HG03060 (cell line): ENCODE data around the gene CHST8.
"Not testable (repeated sequence)": the region's sequence is repeated elsewhere in the genome, so short reads cannot be mapped to it uniquely, and the experiment has no call there.

Experiments
- ATAC-seq: cut with Tn5 transposase; IDR thresholded peaks from one replicate; pipeline ENCODE4 v1.9.1; 2021; ENCODE audit warnings: low read depth, moderate number of reproducible peaks; ENCODE audit not compliant: unreplicated experiment

Gene CHST8

GRCh38 chr19:33616857-33617256 is 4.9 kb upstream of the CHST8 start:
- no peak for ATAC-seq

GRCh38 chr19:33618363-33618762 is 3.4 kb upstream of the CHST8 start:
- not testable (repeated sequence) for ATAC-seq

GRCh38 chr19:33618884-33619283 is 2.9 kb upstream of the CHST8 start:
- ATAC-seq, result no peak

- ATAC-seq, result no peak
Measured at GRCh38 chr19:33620611-33621010, 1.1 kb upstream of the CHST8 start.

GRCh38 chr19:33621065-33621785 is 528 bp upstream of the CHST8 start:
- no peak for ATAC-seq

GRCh38 chr19:33622505-33622808 is 704 bp downstream of the CHST8 start:
- no peak for ATAC-seq

GRCh38 chr19:33622809-33623511 is 1.2 kb downstream of the CHST8 start:
- ATAC-seq, result no peak

GRCh38 chr19:33624586-33624985 is 2.8 kb downstream of the CHST8 start:
- ATAC-seq, result no peak

GRCh38 chr19:33627526-33627925 is 5.8 kb downstream of the CHST8 start:
- no peak for ATAC-seq

- no peak for ATAC-seq
Measured at GRCh38 chr19:33627962-33628839, 6.4 kb downstream of the CHST8 start.

- no peak for ATAC-seq
Measured at GRCh38 chr19:33628921-33629825, 7.4 kb downstream of the CHST8 start.

- ATAC-seq, result no peak
Measured at GRCh38 chr19:33629826-33630375, 8.1 kb downstream of the CHST8 start.

GRCh38 chr19:33630880-33631608 is 9.3 kb downstream of the CHST8 start:
- ATAC-seq, result no peak

GRCh38 chr19:33631609-33631973 is 9.8 kb downstream of the CHST8 start:
- ATAC-seq, result no peak

- no peak for ATAC-seq
Measured at GRCh38 chr19:33634361-33635091, 12.8 kb downstream of the CHST8 start.

- ATAC-seq, result no peak
Measured at GRCh38 chr19:33638167-33639034, 16.6 kb downstream of the CHST8 start.

GRCh38 chr19:33639035-33639681 is 17.4 kb downstream of the CHST8 start:
- no peak for ATAC-seq
